GM15510 (cell line): Measurements from ENCODE around the gene TFB2M.

ENCODE experiments used
- POLR2A ChIP-seq: IDR thresholded peaks from 3 replicates; pipeline ENCODE4 v1.6.1; 2011; ENCODE audit warnings: borderline replicate concordance; ENCODE audit not compliant: insufficient read length; ENCODE audit errors: extremely low read depth

TFB2M gene, protein sequence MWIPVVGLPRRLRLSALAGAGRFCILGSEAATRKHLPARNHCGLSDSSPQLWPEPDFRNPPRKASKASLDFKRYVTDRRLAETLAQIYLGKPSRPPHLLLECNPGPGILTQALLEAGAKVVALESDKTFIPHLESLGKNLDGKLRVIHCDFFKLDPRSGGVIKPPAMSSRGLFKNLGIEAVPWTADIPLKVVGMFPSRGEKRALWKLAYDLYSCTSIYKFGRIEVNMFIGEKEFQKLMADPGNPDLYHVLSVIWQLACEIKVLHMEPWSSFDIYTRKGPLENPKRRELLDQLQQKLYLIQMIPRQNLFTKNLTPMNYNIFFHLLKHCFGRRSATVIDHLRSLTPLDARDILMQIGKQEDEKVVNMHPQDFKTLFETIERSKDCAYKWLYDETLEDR

DNA sequence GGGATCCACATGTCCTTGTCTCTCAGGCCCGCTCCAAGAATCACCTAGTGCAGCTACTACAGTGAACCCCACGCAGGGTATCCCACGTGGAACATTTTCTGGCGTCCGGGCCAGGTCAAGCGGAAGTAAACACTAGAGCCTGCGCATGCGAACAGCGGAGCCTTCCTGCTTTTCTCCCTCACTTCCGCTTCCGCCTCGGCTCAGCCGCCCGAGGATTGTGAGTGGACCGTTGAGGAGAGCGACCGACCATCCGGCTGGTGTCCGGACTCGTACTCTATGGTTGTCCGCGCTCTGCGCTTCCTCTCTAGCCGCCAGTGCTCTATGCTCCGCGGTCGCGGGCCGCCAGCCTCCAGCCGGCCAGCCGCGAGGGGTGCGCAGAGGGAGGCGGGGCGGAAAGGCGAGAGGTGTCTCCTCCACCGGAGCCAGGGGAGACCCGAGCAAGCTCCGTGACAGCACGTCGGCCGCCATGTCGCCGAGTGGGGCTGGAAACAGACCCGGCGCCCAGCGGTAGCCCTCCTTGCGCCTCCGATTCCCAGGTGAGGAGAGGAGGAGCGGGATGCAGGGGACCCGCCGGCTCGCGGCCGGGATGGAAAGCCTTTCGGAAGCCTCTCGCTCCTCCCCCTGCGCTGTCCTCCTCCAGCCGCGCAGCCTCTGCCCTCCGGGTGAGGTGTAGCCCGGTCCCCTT, at the start of gene TFB2M, which contains the start of gene CNST:
Gene TFB2M, minus strand, starts transcription at position 134 of the 685 bp plus-strand sequence. Its CDS starts 123 bp downstream, at position 11.
Gene CNST, plus strand, starts transcription at position 329 of the 685 bp plus-strand sequence. CDS start 25,107 bp downstream, outside the sequence.
- TF ChIP-seq POLR2A: peak; percentile 86

DNA sequence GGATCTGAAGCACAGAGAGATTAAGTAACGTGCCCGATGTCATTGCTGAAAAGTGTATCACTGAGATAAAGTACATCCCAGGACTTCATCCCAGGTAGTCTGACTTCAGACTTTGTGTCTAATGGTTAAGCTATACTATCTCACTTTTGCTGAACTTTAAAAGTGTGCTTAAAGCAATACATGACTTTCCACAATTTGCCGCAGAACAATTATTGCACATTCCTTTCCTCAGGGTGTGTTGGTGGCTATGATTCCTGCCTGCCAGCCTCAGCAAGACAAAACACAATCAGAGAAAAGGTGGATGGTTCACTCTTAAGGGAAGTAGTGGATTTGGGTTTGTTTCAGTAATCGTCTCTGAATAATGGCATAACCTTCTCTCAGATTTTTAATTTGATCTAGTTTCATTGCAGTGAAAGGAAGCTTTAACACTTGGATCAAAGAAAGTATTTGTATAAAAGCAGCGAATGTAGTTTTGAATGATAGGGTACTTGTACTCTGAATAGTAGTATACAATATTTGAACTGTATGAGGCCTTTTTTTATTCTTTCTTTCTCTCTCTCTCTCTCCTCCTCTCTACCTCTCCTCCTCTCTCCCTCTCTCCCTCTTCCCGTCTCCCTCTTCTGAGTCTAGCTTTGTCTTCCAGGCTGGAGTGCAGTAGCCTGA, 47.2 kb upstream of the TFB2M start:
- TF ChIP-seq POLR2A: no peak

DNA sequence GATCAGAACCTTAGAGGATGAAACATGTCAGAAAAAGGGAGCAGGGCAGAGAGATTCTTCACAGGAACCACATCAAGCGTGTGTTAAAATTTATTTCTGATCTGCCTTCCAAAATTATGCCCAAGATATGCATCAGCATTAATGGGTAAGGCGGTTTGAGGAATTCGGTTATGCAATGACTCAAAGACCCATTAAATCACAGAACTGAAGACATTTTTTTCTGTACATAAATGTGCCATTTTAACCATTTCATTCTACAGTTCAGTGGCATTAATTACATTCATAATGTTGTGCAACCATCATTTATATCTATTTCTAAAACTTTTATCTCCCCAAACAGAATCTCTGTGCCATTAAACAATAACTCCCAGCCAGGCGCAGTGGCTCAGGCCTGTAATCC, 43.6 kb upstream of the TFB2M start:
- TF ChIP-seq POLR2A: no peak

DNA sequence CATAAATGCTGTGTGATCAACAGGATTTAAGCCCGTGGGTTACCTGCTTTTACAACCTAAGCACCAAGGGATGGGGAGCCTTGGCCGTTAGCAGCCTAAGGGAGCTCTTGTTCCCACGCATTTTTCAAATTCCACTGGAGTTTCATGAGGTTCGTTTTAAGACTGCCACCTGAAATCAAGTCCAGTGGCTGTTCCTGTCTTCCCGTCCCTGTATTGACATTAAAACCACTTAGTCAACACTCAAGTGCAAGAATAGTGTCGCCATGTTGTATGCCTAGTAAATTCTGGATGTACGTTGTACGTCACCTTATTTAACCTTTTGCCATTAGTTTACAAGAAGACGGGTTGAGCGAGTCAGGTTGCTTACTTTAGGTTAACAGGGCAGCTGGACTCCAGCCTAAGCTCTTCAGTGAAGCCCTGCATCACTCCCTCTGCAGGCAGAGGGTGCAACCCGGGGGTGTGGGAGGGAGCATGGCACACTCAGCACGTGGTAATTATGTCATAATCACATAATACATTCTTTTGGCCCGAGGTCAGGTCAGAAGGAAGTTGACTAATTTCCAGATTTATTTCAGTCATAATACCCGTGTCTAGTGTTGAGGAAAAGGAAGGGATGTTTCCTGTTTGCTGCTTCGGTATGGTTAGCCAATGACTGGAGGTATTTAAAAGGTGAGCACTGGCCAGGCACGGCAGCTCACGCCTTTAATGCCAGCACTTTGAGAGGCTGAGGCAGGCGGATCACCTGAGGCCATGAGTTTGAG, 42.7 kb upstream of the TFB2M start:
- no peak for TF ChIP-seq POLR2A

DNA sequence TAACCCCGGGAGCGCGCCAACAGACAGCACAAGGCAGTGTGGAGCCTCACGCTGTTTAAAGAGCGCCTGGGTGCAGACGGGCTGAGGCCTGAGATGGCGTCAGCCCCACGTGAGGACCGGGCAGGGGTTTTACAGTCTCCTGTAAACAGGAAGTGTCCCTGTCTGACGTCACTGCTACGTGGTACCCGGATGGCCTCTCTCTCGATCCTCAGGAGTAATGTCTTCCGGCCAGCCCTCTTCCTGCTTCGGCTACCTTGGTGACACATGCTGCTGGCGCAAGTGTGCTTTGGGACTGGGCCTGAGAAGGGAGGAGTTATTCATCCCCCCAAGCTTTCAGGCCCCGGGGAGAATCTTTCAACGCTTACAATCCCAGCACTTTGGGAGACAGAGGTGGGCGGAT, 41.4 kb upstream of the TFB2M start:
- TF ChIP-seq POLR2A: no peak

DNA sequence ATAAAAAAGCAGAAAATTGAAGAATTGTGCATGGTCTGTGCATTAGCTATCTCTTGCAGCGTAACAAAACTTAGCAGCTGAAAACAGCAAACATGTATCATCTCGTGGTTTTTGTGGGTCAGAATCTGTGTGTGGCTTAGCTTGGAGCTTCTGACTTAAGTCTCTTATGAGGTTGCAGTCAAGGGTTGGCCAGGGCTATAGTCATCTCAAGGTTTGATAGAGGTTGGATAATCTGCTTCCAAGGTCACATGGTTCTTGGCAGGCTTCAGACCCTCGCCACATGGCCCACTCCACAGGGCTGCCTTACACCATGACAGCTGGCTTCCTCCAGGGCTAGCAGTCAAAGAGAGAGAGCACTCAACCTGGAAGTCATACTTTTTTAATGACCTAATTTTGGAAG, 36.1 kb upstream of the TFB2M start:
- TF ChIP-seq POLR2A: no peak

DNA sequence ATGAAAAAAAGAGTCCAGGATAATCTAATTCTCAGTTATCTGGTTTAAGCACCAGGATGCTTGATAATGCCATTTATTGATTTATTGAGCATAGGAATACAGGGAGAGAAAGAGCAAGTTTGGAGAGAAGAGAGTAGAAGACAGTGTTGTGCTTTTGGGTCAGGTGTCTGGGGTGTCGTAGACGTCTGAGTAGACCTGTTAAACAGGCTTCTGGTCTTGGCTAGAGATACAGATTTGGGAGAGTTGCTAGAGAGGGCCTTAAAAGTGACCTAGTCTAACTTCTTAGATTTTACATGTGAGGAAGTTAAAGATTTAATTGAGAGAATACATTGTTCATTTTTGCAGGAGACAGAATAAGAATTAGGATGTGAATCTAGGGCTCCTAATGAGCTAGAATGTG, 34.5 kb upstream of the TFB2M start:
- no peak for TF ChIP-seq POLR2A

DNA sequence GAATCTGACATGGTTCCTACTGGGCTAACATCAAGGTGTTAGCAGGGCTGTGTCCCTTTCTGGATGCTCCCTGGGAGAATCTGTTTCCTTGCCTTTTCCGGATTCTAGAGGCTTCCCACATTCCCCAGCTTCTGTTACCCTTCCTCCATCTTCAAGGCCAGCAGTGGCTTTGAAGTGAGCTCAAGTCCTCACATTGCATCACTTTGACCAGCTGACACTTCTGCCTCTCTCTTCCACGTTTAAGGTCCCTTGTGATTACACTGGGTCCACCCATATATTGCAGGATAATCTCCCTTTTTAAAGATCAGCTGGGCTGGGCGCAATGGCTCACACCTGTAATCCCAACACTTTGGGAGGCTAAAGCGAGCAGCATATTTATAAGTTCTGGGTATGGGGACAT, 33.3 kb upstream of the TFB2M start:
- no peak for TF ChIP-seq POLR2A

DNA sequence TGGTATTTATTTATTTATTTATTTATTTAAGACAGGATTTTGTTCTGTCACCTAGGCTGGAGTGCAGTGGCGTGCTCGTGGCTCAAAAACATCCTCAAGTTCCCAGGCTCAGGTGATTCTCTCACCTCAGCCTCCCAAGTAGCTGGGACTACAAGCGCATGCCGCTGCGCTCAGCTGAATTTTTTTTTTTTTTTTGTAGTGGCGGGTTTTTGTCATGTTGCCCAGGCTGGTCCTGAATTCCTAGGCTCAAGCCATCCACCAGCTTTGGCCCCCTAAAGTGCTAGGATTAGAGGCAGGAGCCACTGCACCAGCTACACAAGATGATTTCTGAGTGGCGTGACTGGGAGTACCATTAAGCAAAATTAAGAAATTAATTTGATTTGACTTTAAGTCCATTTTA, 31.9 kb upstream of the TFB2M start:
- no peak for TF ChIP-seq POLR2A

DNA sequence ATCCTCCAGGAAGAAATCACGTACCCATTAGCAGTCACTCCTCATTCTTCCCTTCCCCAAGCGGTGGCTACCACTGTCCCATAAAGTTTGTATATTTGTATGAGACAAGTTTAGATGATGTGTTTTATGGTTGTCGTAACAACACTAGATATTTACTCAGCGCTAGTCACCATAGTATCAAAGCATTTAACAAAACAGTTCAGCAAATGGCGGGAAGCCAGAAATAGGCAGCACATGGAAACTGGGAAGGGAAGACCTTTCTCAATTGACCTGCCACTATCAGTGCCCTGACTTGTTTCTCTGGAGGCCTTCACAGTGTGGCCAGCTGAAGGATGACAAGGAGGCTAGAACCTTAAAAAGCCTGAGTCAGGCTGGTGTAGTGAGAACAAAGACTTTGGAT, 31.3 kb upstream of the TFB2M start:
- TF ChIP-seq POLR2A: no peak

DNA sequence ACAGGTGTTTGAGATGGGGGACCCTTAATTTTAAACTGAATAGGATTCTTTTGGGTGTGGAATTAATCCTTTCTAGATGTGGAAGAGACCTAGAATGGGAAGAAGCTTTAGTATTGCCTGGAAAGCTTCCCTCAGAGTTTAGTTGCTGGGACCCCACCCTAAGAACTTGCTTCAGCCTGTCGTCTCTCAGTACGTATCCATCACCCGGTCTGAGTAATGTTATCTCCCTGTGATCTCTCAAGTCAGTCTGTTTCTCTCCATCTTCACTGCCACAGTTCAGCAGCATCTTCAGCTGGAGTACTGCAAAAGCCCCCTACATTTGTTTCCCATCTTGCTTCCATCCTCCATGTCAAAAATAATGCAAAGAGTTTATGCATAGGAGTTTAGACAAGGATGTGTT, 29.1 kb upstream of the TFB2M start:
- TF ChIP-seq POLR2A: no peak

DNA sequence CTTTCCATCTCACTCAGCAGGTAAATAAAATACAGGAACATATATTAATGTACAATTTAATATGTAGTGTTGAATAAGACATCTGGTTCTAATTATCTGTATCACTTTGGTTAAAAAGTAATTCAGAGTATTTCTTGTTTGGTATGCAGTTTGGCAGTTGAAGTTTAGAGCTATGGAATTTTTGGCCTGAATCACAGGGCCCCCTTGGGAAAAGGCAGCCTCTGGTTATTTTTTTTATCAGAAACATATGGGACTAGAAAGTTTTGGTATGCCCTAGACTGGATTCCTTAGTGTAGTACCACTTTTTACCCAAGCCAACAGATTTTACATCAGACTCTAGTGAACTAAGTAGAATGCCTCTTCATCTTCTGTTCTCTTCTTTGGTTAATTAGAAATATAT, 26.6 kb upstream of the TFB2M start:
- no peak for TF ChIP-seq POLR2A

DNA sequence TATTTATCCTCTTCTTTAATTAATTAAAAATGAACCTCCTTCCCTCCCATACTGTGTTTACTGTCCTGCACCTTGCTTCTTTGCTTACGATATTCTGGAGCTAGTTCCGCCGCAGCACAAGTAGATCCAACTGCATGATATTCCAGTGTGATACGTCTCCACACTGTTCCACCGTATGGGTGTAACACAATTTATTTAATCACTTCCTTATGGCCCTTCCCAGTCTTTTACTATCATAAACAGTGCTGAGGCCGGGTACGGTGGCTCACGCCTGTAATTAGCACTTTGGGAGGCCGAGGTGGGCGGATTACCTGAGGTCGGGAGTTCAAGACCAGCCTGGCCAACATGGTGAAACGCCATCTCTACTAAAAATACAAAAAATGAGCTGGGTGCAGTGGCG, 25.9 kb upstream of the TFB2M start:
- TF ChIP-seq POLR2A: no peak

DNA sequence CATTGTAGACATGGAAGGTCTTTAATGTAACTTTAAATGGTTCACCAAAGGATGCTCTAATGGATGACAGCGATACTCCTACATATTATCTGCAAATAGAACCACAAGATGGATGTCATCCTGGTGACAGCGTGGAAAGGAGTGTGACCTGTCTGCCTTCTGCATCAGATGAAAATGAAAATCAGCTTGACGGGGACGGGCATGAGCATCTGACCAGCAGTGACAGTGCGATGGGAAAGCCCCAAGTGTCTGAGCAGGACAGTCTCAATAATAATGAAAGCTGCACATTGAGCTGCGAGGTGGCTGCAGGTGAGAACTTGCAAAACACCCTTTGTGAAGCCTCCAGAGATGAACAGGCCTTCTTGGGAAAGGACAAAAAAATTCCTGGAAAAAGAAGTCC, 25.4 kb upstream of the TFB2M start:
- no peak for TF ChIP-seq POLR2A

DNA sequence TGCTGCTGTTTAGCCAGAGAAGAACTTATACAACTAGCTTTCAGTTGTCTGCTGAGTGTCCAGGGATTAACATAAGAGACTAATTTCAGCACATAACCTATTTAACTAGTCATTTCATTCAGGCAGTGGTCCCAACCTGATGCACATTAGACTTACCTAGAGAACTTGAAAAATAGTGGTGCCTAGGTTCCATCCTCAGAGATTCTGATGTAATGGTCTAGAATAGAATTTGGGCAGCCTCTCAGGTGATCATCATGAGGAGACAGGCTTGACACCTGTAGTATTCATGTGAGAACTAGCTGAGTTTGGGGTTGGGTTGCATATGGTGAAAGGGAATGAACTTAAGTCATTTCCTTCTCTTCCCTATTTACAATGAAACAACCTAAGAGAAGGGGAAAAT, 25.0 kb upstream of the TFB2M start:
- TF ChIP-seq POLR2A: no peak
